HG02973 (cell line): ENCODE measurements around the gene POC1A.
"Not testable (repeated sequence)": the region's sequence is repeated elsewhere in the genome, so short reads cannot be mapped to it uniquely, and the experiment has no call there.

ENCODE experiments used
- ATAC-seq: cut with Tn5 transposase; IDR thresholded peaks from one replicate; pipeline ENCODE4 v1.9.1; 2021; ENCODE audit warnings: moderate library complexity; ENCODE audit not compliant: unreplicated experiment

The POC1A gene

GRCh38 chr3:52153389-52154096 lies 680 bp downstream of the POC1A start:
- ATAC-seq: no peak

DNA sequence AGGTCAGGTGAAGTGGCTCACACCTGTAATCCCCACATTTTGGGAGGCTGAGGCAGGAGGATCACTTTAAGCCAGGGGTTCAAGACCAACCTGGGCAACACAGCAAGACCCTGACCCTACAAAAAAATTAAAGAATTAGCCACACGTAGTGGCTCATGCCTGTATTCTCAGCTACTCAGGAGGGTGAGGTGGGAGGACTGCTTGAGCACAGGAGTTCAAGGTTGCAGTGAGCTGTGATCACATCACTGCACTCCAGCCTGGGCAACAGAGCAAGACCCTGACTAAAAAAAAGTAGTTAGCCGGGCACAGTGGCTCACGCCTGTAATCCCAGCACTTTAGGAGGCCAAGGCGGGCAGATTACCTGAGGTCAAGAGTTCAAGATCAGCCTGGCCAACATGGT lies 2.2 kb downstream of the POC1A start:
- ATAC-seq: not testable (repeated sequence)

- no peak for ATAC-seq
Observed at GRCh38 chr3:52150860-52151259, 3.4 kb downstream of the POC1A start.

DNA sequence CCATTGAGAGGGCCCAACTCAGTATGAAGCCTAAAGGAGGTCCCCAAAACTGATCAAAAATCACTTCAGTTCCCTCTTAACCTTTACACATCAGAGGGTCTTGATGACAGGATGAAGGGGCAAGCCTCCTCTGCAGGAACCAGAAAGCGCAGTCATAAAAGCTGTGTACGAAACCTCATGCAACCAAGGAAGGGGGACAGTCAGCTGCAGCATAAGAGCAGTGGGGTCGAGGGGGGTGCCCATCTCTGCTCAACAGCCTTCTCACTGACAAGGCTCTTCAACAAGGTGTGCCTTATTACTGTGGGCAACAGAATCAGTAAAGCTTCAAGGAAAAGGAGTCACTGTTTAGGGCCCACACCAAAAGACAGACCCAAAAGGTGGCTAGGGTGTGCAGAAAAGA lies 3.9 kb downstream of the POC1A start:
- no peak for ATAC-seq

- no peak for ATAC-seq
Observed at GRCh38 chr3:52149726-52150125, 4.5 kb downstream of the POC1A start.

DNA sequence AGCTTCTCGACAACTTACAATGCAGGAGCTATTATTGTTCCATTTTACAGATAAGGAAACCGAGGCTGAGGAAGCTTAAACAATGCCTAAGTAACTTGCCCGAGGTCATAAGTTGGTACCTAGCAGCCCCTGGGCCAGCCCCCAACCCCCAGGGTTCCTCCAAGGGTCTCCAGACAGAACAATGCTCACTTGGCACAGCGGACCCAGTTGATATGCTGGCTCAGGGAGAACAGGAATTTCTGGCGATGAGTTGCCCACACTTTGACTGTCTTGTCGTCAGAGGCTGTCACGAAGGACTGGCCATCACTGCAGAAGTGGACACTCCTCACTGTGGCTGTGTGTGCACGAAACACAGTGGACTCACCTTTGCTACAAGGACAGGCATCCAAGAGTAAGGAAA lies 5.2 kb downstream of the POC1A start:
- no peak for ATAC-seq

- no peak for ATAC-seq
Observed at GRCh38 chr3:52147804-52148203, 6.4 kb downstream of the POC1A start.

- no peak for ATAC-seq
Observed at GRCh38 chr3:52146811-52147210, 7.4 kb downstream of the POC1A start.

GRCh38 chr3:52146189-52146588 lies 8.0 kb downstream of the POC1A start:
- ATAC-seq: no peak

DNA sequence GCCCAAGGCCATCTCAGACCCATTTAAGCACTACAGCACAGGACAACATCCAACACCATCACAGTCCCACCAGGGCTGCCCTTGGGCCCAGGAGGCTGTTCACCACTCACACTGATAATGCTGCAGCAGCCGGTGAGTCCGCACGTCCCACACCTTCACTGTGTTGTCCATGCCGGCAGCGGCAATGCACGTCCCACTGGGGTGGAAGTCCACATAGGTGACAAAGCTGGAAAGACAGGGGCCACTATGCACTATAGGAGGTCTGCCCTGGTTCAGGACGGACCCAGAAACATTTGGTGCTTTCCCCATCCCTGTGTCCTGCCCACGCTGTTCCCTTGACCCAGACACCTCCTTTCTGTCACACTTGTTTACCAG lies 8.5 kb downstream of the POC1A start:
- ATAC-seq: no peak

DNA sequence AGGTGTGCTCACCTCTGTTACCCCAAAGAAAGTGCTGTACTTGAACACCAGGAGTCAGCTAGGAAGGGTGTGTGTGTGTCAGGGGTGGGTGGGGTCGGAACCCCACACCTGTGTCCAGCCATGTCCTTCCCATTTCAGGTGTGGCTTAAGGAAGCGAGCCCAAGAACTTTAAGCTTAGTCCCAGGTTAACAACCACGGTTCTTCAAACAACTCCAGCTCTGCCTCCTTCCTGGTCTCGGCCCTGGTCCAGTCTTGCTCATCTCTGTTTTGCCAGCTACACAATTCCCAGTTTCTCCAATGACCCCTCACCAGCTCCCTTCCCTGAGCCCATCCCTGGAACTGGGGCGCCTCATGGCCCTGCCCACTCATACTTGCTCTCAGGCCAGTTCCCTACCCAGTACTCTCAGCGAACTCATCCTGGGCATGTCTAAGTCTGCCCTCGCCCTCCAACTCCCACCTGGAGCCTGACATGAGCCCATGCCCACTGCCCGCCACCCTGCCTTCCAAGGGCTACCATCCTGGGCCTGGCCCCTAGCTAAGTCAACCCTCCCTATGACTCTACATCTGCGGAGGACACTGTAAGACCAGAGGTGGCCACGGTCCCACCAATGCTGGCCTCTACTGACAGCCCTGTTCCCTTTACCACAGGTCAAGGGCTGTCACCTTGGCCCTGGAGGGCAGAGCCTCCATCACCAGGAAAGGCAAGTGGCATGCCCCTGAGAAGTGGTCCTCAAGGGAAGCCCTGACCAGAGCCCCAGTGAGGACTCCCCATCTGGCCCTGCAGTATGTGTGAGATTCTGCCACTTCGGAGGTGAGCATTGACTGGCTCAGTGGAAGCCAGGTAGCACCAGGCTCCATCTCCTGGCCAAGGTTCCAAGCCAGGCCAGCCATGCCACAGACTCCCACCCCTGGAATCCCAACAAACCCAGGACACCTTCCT lies 9.2 kb downstream of the POC1A start:
- ATAC-seq: no peak

- no peak for ATAC-seq
Observed at GRCh38 chr3:52144034-52144795, 10.0 kb downstream of the POC1A start.

DNA sequence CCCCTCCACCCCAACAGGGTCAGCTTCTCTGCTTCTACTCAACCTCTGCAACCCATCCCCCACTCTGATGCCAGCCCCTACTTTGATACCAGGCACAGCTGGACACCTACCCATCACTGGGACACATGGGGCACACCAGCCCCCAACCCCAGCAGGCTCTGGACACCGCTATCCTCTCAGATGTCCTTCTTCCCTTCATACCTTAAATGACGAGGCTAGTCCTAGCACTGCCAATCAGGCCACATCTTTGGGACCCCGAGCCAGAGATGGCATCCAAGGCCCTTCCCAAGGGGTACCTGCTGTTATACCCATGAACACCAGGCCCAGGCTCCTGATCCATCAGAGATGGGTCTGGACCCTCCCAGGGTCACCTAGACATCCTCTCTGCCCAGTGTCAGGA lies 10.6 kb downstream of the POC1A start:
- no peak for ATAC-seq

DNA sequence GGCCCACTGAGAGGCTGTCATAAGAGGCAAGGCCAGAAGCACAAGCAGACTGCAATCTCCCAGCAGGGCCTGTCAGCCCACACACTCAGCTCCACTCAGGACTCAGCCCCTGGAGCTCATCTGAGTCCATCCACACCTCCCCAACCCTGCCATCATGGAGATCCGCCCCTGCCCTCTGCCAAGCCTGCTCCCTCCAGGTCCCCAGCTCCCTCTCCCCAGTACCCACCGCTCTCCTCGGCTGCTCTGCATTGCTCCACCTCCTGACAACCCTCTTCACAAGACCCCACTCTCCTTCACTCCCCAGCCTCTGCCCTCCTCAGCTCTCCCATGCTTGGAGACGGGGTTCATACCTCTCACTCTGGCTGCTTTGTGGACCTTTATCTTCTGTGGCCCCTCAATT lies 11.1 kb downstream of the POC1A start:
- ATAC-seq: no peak

GRCh38 chr3:52141751-52142150 lies 12.5 kb downstream of the POC1A start:
- no peak for ATAC-seq

DNA sequence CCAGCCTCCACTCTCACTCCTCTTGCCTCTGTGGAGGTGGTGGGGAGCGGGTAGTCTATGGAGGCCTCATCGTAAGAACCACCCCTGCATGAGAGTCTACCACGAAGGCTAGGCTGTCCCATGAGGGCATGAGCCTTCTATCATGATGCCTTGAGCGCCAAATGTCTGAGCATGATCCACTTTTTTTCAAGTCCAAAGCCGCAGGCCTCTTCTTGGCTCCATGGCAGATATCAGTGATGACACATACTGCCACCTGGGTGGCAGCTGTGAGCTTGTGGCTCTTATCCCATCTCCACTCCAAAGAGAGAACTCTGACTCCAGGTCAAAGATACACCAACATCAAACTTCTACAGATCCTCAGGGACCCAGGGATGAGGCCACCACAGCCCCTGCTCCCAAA lies 13.5 kb downstream of the POC1A start:
- no peak for ATAC-seq

- no peak for ATAC-seq
Observed at GRCh38 chr3:52140000-52140399, 14.2 kb downstream of the POC1A start.

DNA sequence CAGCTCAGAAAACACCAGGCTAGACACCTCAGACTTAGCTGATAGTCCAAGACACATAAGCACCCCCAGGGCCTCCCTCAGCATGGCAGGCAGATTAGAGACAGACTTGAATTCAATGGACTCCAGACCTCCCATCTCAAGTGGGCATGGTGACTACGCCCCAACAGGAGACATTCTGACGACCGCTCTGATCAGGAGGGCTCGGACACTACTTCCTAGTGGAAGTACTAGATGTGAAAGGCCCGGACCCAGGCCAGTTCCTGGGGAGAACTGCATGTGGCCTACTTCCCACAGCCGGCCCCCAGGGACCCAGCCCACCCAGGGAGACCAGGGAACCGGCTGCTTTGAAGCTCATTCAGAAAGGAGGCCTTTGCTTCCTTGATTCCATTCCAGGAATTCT lies 16.9 kb downstream of the POC1A start:
- no peak for ATAC-seq

DNA sequence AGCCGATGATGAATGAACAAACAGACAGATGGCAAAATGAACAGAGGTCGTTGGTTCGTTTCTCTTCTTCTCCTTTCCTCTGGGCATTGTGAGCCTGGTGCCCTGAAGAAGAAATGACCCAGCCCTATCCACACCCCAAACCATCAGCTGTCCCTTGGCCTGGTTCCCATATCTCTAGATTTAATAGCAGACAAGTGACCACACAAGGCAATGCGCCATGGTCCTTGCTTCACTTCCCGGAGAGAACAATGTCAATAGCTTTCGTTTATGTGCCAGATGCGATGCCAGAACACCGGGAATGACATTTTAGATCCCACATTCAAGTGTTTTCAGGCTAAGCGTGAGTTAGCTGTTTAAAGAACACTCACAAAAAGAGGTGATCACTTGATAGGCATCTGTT lies 17.7 kb downstream of the POC1A start:
- no peak for ATAC-seq

GRCh38 chr3:52135332-52135731 lies 18.9 kb downstream of the POC1A start:
- ATAC-seq: no peak

DNA sequence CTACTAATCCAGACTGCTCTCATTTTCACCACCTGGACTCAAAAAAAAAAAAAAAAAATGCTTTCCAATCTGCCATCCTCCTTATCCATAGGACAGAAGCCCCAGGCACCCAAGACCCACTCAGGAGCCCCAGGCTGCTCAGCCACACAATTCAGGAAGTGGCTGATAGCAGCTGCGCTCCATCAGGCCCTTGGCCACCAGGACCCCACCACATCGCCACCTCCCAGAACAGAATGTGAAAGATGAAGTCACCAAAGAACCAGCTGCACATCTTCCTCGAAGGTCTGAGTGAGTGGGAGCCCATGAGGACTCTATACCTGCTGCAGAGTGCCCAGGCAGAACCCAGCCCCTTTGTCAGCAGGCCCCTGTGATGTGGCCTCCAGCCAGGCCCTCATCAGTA lies 19.5 kb downstream of the POC1A start:
- no peak for ATAC-seq

GRCh38 chr3:52132930-52133329 lies 21.3 kb downstream of the POC1A start:
- no peak for ATAC-seq
